Limb (tissue), 2 donors: Measurements from ENCODE around the gene RASGRF1.

Source experiments
- DNase-seq, 2 donors: peaks; one replicate each; pipeline ENCODE4 v3.0.0-alpha.2; 2016; ENCODE audit errors: extremely low spot score in 2 of 2

RASGRF1 gene

GRCh38 chr15:78989701-78990240 lies 100.8 kb downstream of the RASGRF1 start:
- no peak for DNase-seq

- no peak for DNase-seq
Measured at GRCh38 chr15:78988361-78988911, 102.1 kb downstream of the RASGRF1 start.

GRCh38 chr15:78987556-78988360 lies 102.8 kb downstream of the RASGRF1 start:
- DNase-seq = no peak

GRCh38 chr15:78985859-78986475 lies 104.6 kb downstream of the RASGRF1 start:
- no peak for DNase-seq

DNA sequence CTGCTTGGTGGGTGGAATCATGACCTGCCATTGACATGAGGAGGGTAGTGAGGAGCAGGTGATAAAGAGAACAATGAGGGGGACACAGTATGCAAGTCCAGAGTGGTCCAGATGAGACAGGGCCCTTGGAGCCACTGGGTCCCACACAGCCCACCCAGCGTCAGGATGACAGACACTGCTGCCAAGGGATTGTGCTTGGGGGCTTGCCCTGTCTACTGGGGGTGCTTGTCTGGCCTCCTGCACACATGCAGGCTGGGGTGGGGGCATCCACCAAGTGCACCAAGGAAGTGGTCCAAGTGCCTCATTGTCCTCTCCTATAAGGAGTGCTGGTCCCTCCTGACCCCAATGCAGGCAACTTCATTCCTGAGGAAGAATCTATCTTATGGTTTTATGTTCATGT lies 106.5 kb downstream of the RASGRF1 start:
- no peak for DNase-seq

DNA sequence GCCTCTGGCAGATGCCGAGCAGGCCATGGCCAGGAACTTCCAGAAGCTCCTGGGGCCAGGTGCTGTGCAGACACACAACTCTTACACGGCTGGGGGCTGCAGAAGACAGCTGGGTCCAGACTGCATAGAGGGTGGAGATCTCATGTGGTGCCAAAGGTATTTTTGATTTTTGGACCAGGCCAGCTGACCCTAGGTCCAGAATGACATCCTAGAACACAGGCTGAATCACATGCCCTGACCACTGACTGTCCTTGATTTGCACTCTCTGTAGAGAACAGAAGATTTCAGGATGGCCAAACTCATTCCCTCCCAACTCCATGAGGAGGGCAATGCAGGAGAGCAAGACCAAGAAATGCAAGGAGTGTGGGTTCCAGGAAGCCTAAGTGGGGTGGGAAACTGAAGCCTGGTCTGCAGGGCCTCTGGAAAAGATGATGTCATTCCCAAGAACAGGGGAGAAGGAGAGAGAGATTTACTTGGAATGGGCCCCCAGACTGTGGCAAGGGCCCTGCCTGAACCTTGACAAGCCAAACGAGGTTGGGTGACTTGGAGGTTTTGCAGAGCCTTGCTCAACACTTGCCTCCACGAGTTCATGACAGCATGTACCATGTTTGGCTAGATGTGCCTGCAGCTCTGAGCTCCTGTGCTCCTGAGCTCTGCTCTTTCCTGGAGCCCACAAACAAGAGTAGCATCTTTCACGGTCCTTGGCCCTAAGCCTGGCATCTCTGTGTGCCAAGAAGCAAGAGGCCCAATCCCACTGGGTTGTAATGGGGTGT lies 107.2 kb downstream of the RASGRF1 start:
- DNase-seq = no peak

DNA sequence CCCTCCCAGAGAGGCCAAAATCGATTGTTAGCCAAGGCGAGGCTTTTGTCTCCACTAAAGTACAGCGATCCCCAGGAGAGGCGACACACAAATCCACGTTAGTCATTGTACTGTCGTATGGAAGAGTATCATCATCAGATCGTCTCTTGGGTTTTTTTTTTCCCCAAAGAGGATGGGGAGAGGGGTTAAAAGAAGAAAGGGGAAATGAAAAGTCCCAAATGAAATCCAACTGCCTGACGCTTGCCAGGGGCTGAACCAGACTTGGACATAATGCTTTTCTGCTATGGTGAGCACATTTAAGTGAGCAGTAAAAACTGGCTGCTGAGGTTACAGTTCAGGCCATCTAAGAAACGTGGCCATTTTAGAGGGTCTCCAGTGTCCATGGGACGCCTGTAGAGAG lies 107.8 kb downstream of the RASGRF1 start:
- DNase-seq = no peak

GRCh38 chr15:78981532-78982313 lies 108.9 kb downstream of the RASGRF1 start:
- DNase-seq = no peak

DNA sequence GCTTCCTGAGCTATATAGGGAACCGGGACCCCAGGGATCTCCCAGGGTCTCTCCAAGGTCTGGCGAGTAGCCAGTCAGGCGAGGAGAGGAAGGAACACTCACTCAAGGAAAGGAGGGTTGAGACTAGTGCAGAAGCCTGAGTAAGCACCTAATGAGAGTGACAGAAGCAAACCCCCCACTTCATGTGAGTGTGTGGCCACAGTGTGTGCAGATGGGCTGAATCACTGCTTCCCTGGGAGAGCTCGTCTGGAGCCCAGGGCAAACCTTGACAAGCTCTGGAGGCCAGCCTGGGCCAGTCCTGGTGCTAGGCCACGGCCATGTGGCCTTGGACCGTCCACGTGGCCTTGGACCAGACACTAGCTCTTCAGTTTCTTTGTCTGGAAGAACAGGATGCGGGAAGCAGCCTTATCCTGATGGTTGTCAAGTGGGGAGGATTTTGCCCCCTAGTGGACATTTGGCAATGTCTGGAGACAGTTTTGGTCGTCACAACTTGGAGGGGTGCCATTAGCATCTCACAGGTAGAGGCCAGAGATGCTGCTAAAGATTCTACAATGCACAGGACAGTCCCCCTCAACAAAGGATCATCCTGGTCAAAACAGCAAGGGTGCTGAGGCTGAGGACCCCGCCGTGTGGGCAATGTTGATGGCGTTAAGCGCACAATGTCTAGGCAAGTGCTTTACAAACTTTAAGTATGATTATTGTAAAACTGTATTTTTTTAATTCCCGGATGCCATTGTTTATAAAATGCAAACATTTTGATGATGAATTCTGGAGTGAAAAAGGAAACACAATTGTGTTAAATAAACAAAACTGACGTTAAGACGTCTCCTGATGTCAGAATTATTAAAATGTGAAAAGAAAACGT lies 110.9 kb downstream of the RASGRF1 start:
- DNase-seq = peak; percentile 42 to 57

- no peak for DNase-seq
Measured at GRCh38 chr15:78978601-78979179, 111.9 kb downstream of the RASGRF1 start.

DNA sequence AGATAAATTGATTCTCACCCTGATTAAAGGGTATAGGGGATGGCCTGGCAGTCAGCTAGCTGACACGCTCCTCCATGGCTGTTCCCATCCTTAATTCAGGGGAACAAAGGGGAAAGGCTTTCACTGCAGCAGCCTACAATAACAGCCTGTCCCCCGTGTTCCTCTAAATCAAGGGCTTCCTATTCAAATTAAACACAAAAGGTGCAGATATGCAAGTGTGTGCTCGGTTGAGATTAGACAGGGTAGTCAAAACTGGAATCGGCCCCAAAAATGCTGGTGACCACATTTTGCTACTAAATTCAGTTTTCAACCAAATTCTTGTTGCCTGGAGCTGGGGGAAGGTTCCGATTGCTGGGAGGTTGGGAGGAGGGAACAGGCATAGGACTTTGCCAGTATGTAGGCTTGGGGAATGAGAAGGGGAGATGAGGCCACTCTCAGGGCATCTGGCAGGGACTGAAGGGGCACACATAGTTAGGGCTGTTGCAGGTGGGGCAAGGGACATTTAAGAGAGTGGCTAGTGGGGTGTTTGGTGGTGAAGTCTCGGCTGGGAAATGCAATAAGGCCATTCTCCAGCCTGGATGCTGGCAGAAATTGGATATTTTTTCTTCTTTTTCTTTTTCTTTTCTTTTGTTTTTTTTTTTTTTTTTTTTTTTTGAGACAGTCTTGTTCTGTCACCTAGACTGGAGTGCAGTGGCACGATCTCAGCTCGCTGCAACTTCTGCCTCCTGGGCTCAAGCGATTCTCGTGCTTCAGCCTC lies 112.8 kb downstream of the RASGRF1 start:
- DNase-seq = no peak

DNA sequence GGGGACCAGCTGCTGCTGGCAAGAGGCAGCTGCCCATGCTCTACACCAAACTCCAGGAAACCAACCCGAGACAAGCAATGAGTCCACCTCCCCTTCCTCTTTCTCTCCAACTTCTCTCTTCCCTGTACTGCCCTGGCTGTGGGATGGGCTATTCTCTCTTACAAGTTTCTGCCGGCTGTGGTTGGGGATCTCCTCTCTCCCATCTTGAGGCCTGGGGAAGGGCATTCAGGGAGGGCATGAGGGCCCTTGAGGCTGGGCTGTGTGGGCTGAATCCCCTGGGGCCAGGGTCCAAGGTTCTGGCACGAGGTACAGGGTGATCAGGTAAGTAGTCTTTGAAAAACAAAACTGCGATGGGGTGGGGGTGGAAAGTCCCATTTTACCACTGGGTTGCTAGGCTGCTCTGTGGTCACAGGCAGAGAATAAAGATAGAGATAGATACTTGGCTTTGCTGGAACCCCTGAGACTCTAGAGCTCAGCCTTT lies 113.4 kb downstream of the RASGRF1 start:
- DNase-seq = no peak

- DNase-seq = no peak
Measured at GRCh38 chr15:78976691-78977090, 113.9 kb downstream of the RASGRF1 start.

DNA sequence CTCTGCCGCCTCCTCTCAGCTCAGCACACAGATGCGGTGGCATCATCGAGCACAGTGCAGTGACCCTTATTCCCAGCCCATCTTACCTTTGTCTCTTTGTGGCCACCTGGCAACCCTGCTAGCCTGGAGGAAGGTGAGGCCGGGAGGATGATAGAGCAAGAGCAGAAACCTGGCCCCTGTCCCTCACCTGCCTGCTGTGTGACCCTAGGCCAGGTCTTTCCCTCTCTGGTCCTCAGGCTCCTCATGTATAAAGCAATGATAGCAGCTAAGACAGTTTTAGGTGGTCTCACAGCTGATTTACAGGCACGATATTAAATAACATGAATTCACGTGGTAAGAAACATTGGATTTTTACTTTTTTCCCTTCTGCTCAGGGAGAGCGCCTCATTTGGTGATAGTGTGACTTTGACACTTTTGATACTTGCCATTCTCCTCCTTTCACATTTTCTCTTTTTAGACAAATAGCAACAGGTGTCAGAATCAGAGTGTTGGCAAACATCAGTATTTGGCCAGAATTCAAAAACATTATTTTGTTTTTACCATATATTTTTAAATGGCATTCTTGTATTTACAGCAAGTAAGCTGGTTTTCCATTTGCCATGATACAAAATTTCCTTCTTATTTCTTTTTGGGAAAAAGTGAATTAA lies 116.2 kb downstream of the RASGRF1 start:
- DNase-seq = no peak

GRCh38 chr15:78969687-78970349 lies 120.8 kb downstream of the RASGRF1 start:
- DNase-seq = no peak

DNA sequence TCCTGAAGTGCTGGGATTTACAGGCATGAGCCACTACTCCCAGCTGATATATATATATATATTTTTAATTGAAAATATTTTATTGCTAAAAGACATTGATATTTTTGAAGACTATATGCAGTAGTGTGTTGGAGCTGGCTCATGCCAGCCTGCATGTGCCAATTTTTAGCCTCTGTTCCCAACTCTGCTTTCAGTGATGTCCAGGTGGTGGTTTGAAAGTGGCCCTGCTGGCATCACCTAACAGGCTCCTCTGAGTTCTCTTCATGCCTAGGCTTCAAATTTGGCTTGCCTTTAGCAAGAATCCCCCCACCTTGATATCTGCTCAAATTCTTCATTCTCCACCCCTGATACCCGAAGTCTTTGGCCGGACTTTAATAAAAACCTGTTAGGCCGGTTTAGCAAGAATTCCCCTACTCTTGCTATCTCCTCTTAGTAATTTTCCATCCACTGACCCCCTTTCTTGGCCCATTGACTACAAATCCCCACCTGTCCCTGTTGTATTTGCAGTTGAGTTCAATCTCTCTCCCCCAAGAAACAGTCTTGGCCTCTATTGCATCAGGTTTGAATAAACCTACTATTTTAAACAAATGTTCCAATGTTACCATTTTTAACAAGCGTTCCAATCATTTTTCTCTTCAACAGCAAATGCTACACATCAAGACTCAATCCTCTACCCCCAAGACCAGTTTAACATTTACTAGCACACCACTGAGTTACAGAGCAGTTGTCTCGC lies 121.9 kb downstream of the RASGRF1 start:
- DNase-seq = no peak

DNA sequence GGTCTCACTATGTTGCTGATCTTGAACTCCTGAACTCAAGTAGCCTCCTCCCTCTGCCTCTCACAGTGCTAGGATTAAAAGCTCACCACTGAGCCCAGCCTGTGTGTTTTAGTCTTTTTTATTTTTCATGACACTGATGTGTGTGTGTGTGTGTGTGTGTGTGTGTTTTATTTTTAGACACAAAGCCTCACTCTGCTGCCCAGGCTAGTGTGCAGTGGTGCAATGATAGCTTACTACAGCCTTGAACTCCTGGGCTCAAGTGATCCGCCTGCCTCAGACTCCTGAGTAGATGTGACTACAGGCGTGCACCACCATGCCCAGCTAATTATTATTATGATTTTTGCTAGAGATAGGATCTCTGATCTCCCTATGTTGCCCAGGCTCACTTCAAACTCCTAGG lies 122.5 kb downstream of the RASGRF1 start:
- no peak for DNase-seq
